HCT116 (cell line): ENCODE data around the gene CDC45. TPM values are rescaled to one million over a fixed set of nuclear protein-coding genes. Genes with fewer than 3 reads are reported as not detected.

ENCODE experiments used
- ATAC-seq: fragments of 200-7000 bp; cut with Tn5 transposase; 2 replicates; pipeline ENCODE4 v1.9.1; 2020; ENCODE audit warnings: mild to moderate bottlenecking, moderate library complexity
- BruUV-seq: library from RNA; stranded (reverse); fragments of 400-500 nt; replicated peaks from 2 replicates; lab custom pipeline; 2021; lab: Mats Ljungman, UMichigan
- CTCF ChIA-PET: fragments of 300-600 bp; sonication (Branson Sonifier 250); formaldehyde crosslinking; loops from one replicate; lab custom pipeline; 2021; ENCODE audit warnings: antibody characterized with exemption; lab: Charles Lee
- POLR2A ChIA-PET: fragments of 300-600, 350-600 bp; sonication (Branson Sonifier 250); formaldehyde crosslinking; loops from one replicate; lab custom pipeline; 2021; ENCODE audit warnings: antibody characterized with exemption; lab: Charles Lee
- RAD21 ChIA-PET, 2 experiments: fragments of 300-600 bp; sonication (Branson Sonifier 250); formaldehyde crosslinking; loops; one replicate each; lab custom pipeline; 2023; ENCODE audit warnings: low total read pairs in 2 of 2; ENCODE audit not compliant: uncharacterized antibody in 2 of 2, unreplicated experiment in 2 of 2, low non-redundant PET in 1 of 2; lab: Charles Lee
- DNase-seq: peaks from one replicate; pipeline ENCODE4 v3.0.0-alpha.2; 2010; ENCODE audit warnings: low read depth, low spot score
- H2AFZ ChIP-seq: fragments of 200-600 bp; shearing (Covaris generic), sonication (generic); 2 replicates; pipeline ENCODE4 v1.6.1; 2017; ENCODE audit warnings: low read depth, mixed run types, mixed read lengths, antibody characterized with exemption, low read length; ENCODE audit not compliant: poor library complexity, severe bottlenecking
- H3K27ac ChIP-seq: 2 replicates; pipeline ENCODE4 v1.5.1; 2012; ENCODE audit warnings: low read depth, low read length
- H3K27me3 ChIP-seq: fragments of 200-600 bp; sonication (generic); 2 replicates; pipeline ENCODE4 v1.6.1; 2016; ENCODE audit warnings: mixed run types, low read length, mixed read lengths; ENCODE audit not compliant: insufficient read depth
- H3K36me3 ChIP-seq, 2 experiments: fragments of 200-500 bp in 1 of 2; fragments of 200-600 bp in 1 of 2; sonication (Bioruptor generic) in 1 of 2; sonication (generic) in 1 of 2; 2 replicates each; pipeline versions ENCODE4 v1.5.1 to v1.6.1; 2014 to 2016; ENCODE audit warnings: low read length in 2 of 2, inconsistent platforms in 1 of 2, mixed read lengths in 1 of 2, mixed run types in 1 of 2; ENCODE audit not compliant: insufficient read depth in 2 of 2, control insufficient read depth in 1 of 2
- H3K4me1 ChIP-seq, 2 experiments: fragments of 200-600 bp in 1 of 2; sonication (generic) in 1 of 2; 2 replicates each; pipeline versions ENCODE4 v1.5.1 to v1.6.1; 2012 to 2017; ENCODE audit warnings: low read length in 2 of 2, inconsistent platforms in 1 of 2, mild to moderate bottlenecking in 1 of 2, mixed read lengths in 1 of 2, mixed run types in 1 of 2, moderate library complexity in 1 of 2; ENCODE audit not compliant: insufficient read depth in 2 of 2, control insufficient read depth in 1 of 2
- H3K4me2 ChIP-seq: fragments of 200-600 bp; sonication (generic); 2 replicates; pipeline ENCODE4 v1.6.1; 2017; ENCODE audit warnings: mixed run types, low read length, mixed read lengths
- H3K4me3 ChIP-seq, 2 experiments: fragments of 200-600 bp in 1 of 2; sonication (generic) in 1 of 2; replicated peaks in 1 of 2; 2 replicates each; pipeline ENCODE4 v1.5.1; 2011 to 2016; ENCODE audit warnings: low read length in 2 of 2, control low read depth in 1 of 2, low read depth in 1 of 2, mild to moderate bottlenecking in 1 of 2, mixed read lengths in 1 of 2, mixed run types in 1 of 2
- H3K79me2 ChIP-seq: fragments of 200-600 bp; sonication (generic); 2 replicates; pipeline ENCODE4 v1.6.1; 2017; ENCODE audit warnings: mild to moderate bottlenecking, mixed run types, low read length, moderate library complexity, mixed read lengths; ENCODE audit not compliant: insufficient read depth
- H3K9ac ChIP-seq: fragments of 200-600 bp; sonication (generic); 2 replicates; pipeline ENCODE4 v1.6.1; 2016; ENCODE audit warnings: low read length, mixed read lengths
- H3K9me2 ChIP-seq: fragments of 200-600 bp; sonication (generic), shearing (Covaris generic); 2 replicates; pipeline ENCODE4 v1.6.1; 2017; ENCODE audit warnings: mixed run types, mild to moderate bottlenecking, moderate library complexity; ENCODE audit not compliant: insufficient read depth
- H3K9me3 ChIP-seq, 2 experiments: fragments of 200-500 bp in 1 of 2; fragments of 200-600 bp in 1 of 2; sonication (Bioruptor generic) in 1 of 2; sonication (generic) in 1 of 2; 2 replicates each; pipeline ENCODE4 v1.6.1; 2014 to 2017; ENCODE audit warnings: low read length in 2 of 2, mixed read lengths in 2 of 2, inconsistent platforms in 1 of 2, low read depth in 1 of 2, mild to moderate bottlenecking in 1 of 2, mixed run types in 1 of 2, moderate library complexity in 1 of 2; ENCODE audit not compliant: control insufficient read depth in 1 of 2, insufficient read depth in 1 of 2
- H4K20me1 ChIP-seq: fragments of 200-600 bp; sonication (generic), shearing (Covaris generic); 2 replicates; pipeline ENCODE4 v1.6.1; 2017; ENCODE audit warnings: mixed run types, mild to moderate bottlenecking, moderate library complexity; ENCODE audit not compliant: insufficient read depth
- ATF3 ChIP-seq: IDR thresholded peaks from 2 replicates; pipeline ENCODE4 v1.6.1; 2012
- EGR1 ChIP-seq: IDR thresholded peaks from 2 replicates; pipeline ENCODE4 v1.6.1; 2012; ENCODE audit warnings: low read depth
- ELF1 ChIP-seq: IDR thresholded peaks from 2 replicates; pipeline ENCODE4 v1.6.1; 2012; ENCODE audit warnings: low read depth, borderline replicate concordance
- EZH2phosphoT487 ChIP-seq: fragments of 200-600 bp; IDR thresholded peaks from 2 replicates; pipeline ENCODE4 v1.6.1; 2018; ENCODE audit warnings: antibody characterized with exemption, borderline replicate concordance
- FOSL1 ChIP-seq: IDR thresholded peaks from 2 replicates; pipeline ENCODE4 v1.6.1; 2012; ENCODE audit warnings: low read depth
- MAX ChIP-seq: IDR thresholded peaks from 2 replicates; pipeline ENCODE4 v1.6.1; 2012
- POLR2A ChIP-seq: IDR thresholded peaks from 2 replicates; pipeline ENCODE4 v1.7.0; 2011; ENCODE audit warnings: borderline replicate concordance; ENCODE audit not compliant: insufficient read depth, insufficient read length; ENCODE audit errors: extremely low read depth
- RAD21 ChIP-seq: IDR thresholded peaks from 2 replicates; pipeline ENCODE4 v1.6.1; 2012; ENCODE audit warnings: low read depth, mild to moderate bottlenecking
- SIN3A ChIP-seq: IDR thresholded peaks from 2 replicates; pipeline ENCODE4 v1.6.1; 2012; ENCODE audit warnings: low read depth
- TCF7L2 ChIP-seq: IDR thresholded peaks from 2 replicates; pipeline ENCODE4 v1.7.0; 2011; ENCODE audit warnings: borderline replicate concordance, inconsistent platforms; ENCODE audit not compliant: insufficient read depth, insufficient read length; ENCODE audit errors: extremely low read depth
- YY1 ChIP-seq: IDR thresholded peaks from 2 replicates; pipeline ENCODE4 v1.6.1; 2011; ENCODE audit warnings: low read length, low read depth, moderate library complexity, mild to moderate bottlenecking; ENCODE audit not compliant: insufficient replicate concordance; ENCODE audit errors: extremely low read depth
- ZNF274 ChIP-seq: fragments of 200-500 bp; sonication (Bioruptor generic); IDR thresholded peaks from 2 replicates; pipeline ENCODE4 v1.6.1; 2014; ENCODE audit warnings: mild to moderate bottlenecking, low read depth, low read length, inconsistent platforms
- intact Hi-C: fragments of 100-400 bp; cut with micrococcal nuclease; formaldehyde crosslinking; loops from 2 replicates; pipeline ENCODE4 v1.10.0; 2022
- total RNA-seq: library from RNA; stranded (reverse); gene quantifications from one replicate; pipeline ENCODE4 v1.2.1, GENCODE V29; 2021; ENCODE audit not compliant: unreplicated experiment

Gene CDC45
- total RNA-seq, 1 experiment from 2014 or later, result 43.4 TPM

GRCh38 chr22:19543970-19544708, 64.4 kb downstream of the CDC45 start:
- Histone ChIP-seq H3K4me2 (no peak overlapping the region), H3K27ac (no peak overlapping the region), H3K27me3 (no peaks in the 10 kb centered on the region), H4K20me1 (no peaks in the 10 kb centered on the region), H3K4me3 (no peak overlapping the region), H3K79me2 (no peaks in the 10 kb centered on the region), H3K9me2 (no peaks in the 10 kb centered on the region), H2AFZ (no peak overlapping the region), H3K4me1 (no peaks in the 10 kb centered on the region), H3K36me3 (no peaks in the 10 kb centered on the region), H3K9ac (no peak overlapping the region)
- ATAC-seq (no peak), DNase-seq (no peak)
- ChIA-PET CTCF (no interaction called here), RAD21 (no interaction called here)
- intact Hi-C loops, result no loop called here
- BruUV-seq, result no TSS peak
- TF ChIP-seq ZNF274 (no peak), ATF3 (no peak), ELF1 (no peak), TCF7L2 (no peak), POLR2A (no peak), YY1 (no peak), FOSL1 (no peak)
- TF ChIP-seq, all 23 proteins: peak for 0
- H3K9me3 ChIP-seq, result no peaks in the 10 kb centered on the region
- POLR2A ChIA-PET, result no interaction called here

- Histone ChIP-seq H3K4me1 (no peaks in the 10 kb centered on the region), H3K36me3 (no peaks in the 10 kb centered on the region), H3K4me2 (no peak overlapping the region)
- BruUV-seq, result no TSS peak
- TF ChIP-seq SIN3A (no peak), EZH2phosphoT487 (no peak), RAD21 (no peak), ZNF274 (no peak), POLR2A (no peak), EGR1 (no peak), MAX (no peak)
- TF ChIP-seq, all 23 proteins: peak for 0
- Histone ChIP-seq H3K27ac (no peak overlapping the region), H3K9me3 (no peaks in the 10 kb centered on the region), H3K9ac (no peak overlapping the region), H3K9me2 (no peaks in the 10 kb centered on the region), H3K4me3 (no peak overlapping the region), H3K79me2 (no peaks in the 10 kb centered on the region), H2AFZ (no peak overlapping the region), H3K27me3 (no peaks in the 10 kb centered on the region), H4K20me1 (no peaks in the 10 kb centered on the region)
- ChIA-PET RAD21 (no interaction called here), CTCF (no interaction called here), POLR2A (no interaction called here)
- DNase-seq, result no peak
- no peak for ATAC-seq
- intact Hi-C loops, result no loop called here
These were observed 66.2 kb downstream of the CDC45 start for GRCh38 chr22:19545935-19546207.
